Measurements from ENCODE around the gene SIGLECL1. TPM values are rescaled to one million over a fixed set of nuclear protein-coding genes. Genes with fewer than 3 reads are reported as not detected.
"Not testable (repeated sequence)": the region's sequence is repeated elsewhere in the genome, so short reads cannot be mapped to it uniquely, and the experiment has no call there.

Gene SIGLECL1
- polyA plus RNA-seq (2012; ENCODE audit: insufficient read depth, insufficient read length), result not detected

- no peak for DNase-seq (ENCODE audit: low read depth, low spot score)
- H3K4me3 ChIP-seq (ENCODE audit: low read length), result no peak within 1 kb of the TSS
Observed at GRCh38 chr19:51250786-51251467, at the start of gene SIGLECL1. SIGLECL1 (plus strand) TSS chr19:51251080; CDS start chr19:51264073, 12,993 bp downstream.

GRCh38 chr19:51201712-51202111, 49.2 kb upstream of the SIGLECL1 start:
- DNase-seq (ENCODE audit: low read depth, low spot score), result no peak
- H3K4me3 ChIP-seq (ENCODE audit: low read length), result no peak overlapping the region

GRCh38 chr19:51203916-51204315, 47.0 kb upstream of the SIGLECL1 start:
- no peak for DNase-seq (ENCODE audit: low read depth, low spot score)
- H3K4me3 ChIP-seq (ENCODE audit: low read length), result no peak overlapping the region

- no peak for DNase-seq (ENCODE audit: low read depth, low spot score)
- no peak overlapping the region for H3K4me3 ChIP-seq (ENCODE audit: low read length)
Observed at GRCh38 chr19:51204321-51204720, 46.6 kb upstream of the SIGLECL1 start.

GRCh38 chr19:51207747-51208146, 43.1 kb upstream of the SIGLECL1 start:
- DNase-seq (ENCODE audit: low read depth, low spot score), result no peak
- H3K4me3 ChIP-seq (ENCODE audit: low read length), result no peak overlapping the region

GRCh38 chr19:51210191-51210784, 40.6 kb upstream of the SIGLECL1 start:
- no peak for DNase-seq (ENCODE audit: low read depth, low spot score)
- no peak overlapping the region for H3K4me3 ChIP-seq (ENCODE audit: low read length)

- H3K4me3 ChIP-seq (ENCODE audit: low read length); DNase-seq (ENCODE audit: low read depth, low spot score): not testable (repeated sequence)
Observed at GRCh38 chr19:51210874-51211361, 40.0 kb upstream of the SIGLECL1 start.

- H3K4me3 ChIP-seq (ENCODE audit: low read length), result no peak overlapping the region
- no peak for DNase-seq (ENCODE audit: low read depth, low spot score)
Observed at GRCh38 chr19:51211833-51212232, 39.0 kb upstream of the SIGLECL1 start.

- H3K4me3 ChIP-seq (ENCODE audit: low read length), result no peak overlapping the region
- DNase-seq (ENCODE audit: low read depth, low spot score), result no peak
Observed at GRCh38 chr19:51219307-51219706, 31.6 kb upstream of the SIGLECL1 start.

- no peak overlapping the region for H3K4me3 ChIP-seq (ENCODE audit: low read length)
- no peak for DNase-seq (ENCODE audit: low read depth, low spot score)
Observed at GRCh38 chr19:51219971-51220370, 30.9 kb upstream of the SIGLECL1 start.

- DNase-seq (ENCODE audit: low read depth, low spot score), result no peak
Observed at GRCh38 chr19:51220996-51221395, 29.9 kb upstream of the SIGLECL1 start.

GRCh38 chr19:51224163-51224641, 26.7 kb upstream of the SIGLECL1 start:
- H3K4me3 ChIP-seq (ENCODE audit: low read length), result no peak overlapping the region
- DNase-seq (ENCODE audit: low read depth, low spot score), result no peak

More at GRCh38 chr19:51220996-51221395, 29.9 kb upstream of the SIGLECL1 start:
- H3K4me3 ChIP-seq (ENCODE audit: low read length), result no peak overlapping the region

- not testable (repeated sequence) for H3K4me3 ChIP-seq (ENCODE audit: low read length); DNase-seq (ENCODE audit: low read depth, low spot score)
Observed at GRCh38 chr19:51224898-51225393, 25.9 kb upstream of the SIGLECL1 start, which contains the start of gene CD33. CD33 (plus strand) TSS chr19:51225080; CDS start chr19:51225119, 39 bp downstream.

GRCh38 chr19:51226067-51226466, 24.8 kb upstream of the SIGLECL1 start:
- DNase-seq (ENCODE audit: low read depth, low spot score), result no peak
- H3K4me3 ChIP-seq (ENCODE audit: low read length), result no peak overlapping the region

- DNase-seq (ENCODE audit: low read depth, low spot score), result no peak
- H3K4me3 ChIP-seq (ENCODE audit: low read length), result no peak overlapping the region
Observed at GRCh38 chr19:51227326-51227725, 23.6 kb upstream of the SIGLECL1 start.

GRCh38 chr19:51227966-51228365, 22.9 kb upstream of the SIGLECL1 start:
- no peak overlapping the region for H3K4me3 ChIP-seq (ENCODE audit: low read length)
- DNase-seq (ENCODE audit: low read depth, low spot score), result no peak

GRCh38 chr19:51240866-51241265, 10.0 kb upstream of the SIGLECL1 start:
- no peak overlapping the region for H3K4me3 ChIP-seq (ENCODE audit: low read length)
- no peak for DNase-seq (ENCODE audit: low read depth, low spot score)

GRCh38 chr19:51242881-51243630, 7.8 kb upstream of the SIGLECL1 start:
- no peak for DNase-seq (ENCODE audit: low read depth, low spot score)
- H3K4me3 ChIP-seq (ENCODE audit: low read length), result no peak overlapping the region

- peak; percentile 35 for DNase-seq (ENCODE audit: low read depth, low spot score)
- H3K4me3 ChIP-seq (ENCODE audit: low read length), result no peak overlapping the region
Observed at GRCh38 chr19:51246164-51246552, 4.7 kb upstream of the SIGLECL1 start.
